HG03196 (cell line): ENCODE data around the gene BNIP5.

Source experiments
- ATAC-seq: cut with Tn5 transposase; IDR thresholded peaks from one replicate; pipeline ENCODE4 v1.9.1; 2021; ENCODE audit not compliant: unreplicated experiment

Gene BNIP5

GRCh38 chr6:36269834-36270705 is 66.6 kb downstream of the BNIP5 start, which contains the start of gene PNPLA1:
PNPLA1 (plus strand) TSS chr6:36270060; CDS start chr6:36270460, 400 bp downstream.
- ATAC-seq: no peak

GRCh38 chr6:36268478-36269275 is 68.0 kb downstream of the BNIP5 start:
- ATAC-seq: no peak

GRCh38 chr6:36267731-36268477 is 68.8 kb downstream of the BNIP5 start:
- no peak for ATAC-seq

GRCh38 chr6:36266913-36267644 is 69.6 kb downstream of the BNIP5 start:
- ATAC-seq: no peak
